K562 (cell line): ENCODE data around the gene MRPL19.

ENCODE experiments used
- ATF1 ChIP-seq, 2 experiments: fragments of 450-650 bp in 1 of 2; IDR thresholded peaks; 2 replicates each; pipeline ENCODE4 v1.6.1; 2016; ENCODE audit warnings: missing compliant biosample characterization in 1 of 2, missing genetic modification characterization in 1 of 2
- BCL6 ChIP-seq: fragments of 250-450 bp; sonication (Bioruptor Pico); IDR thresholded peaks from 2 replicates; pipeline ENCODE4 v1.4.0; 2020
- FOXA3 ChIP-seq, 2 experiments: fragments of 450-650 bp in 1 of 2; sonication (generic) in 1 of 2; formaldehyde crosslinking; IDR thresholded peaks in 1 of 2; conservative IDR thresholded peaks in 1 of 2; 2 replicates each; pipeline versions ENCODE4 v1.4.0 to v1.8.0; 2020 to 2022; ENCODE audit warnings: mild to moderate bottlenecking in 2 of 2, missing genetic modification reagents in 1 of 2
- FOXK1 ChIP-seq: sonication (generic); formaldehyde crosslinking; IDR thresholded peaks from 2 replicates; pipeline ENCODE4 v1.8.0; 2022; ENCODE audit warnings: missing genetic modification reagents, mild to moderate bottlenecking, borderline replicate concordance
- FUS ChIP-seq: fragments of 200-400 bp; formaldehyde crosslinking; optimal IDR thresholded peaks from 2 replicates; pipeline ENCODE3; 2017; ENCODE audit warnings: low read depth, low read length
- MAZ ChIP-seq, 2 experiments: fragments of 450-650 bp in 1 of 2; sonication (generic) in 1 of 2; formaldehyde crosslinking; IDR thresholded peaks in 1 of 2; conservative IDR thresholded peaks in 1 of 2; 2 replicates each; pipeline versions ENCODE4 v1.4.0 to v1.5.0; 2020; ENCODE audit warnings: mild to moderate bottlenecking in 1 of 2, missing genetic modification reagents in 1 of 2
- SMARCA5 ChIP-seq: fragments of 450-650 bp; IDR thresholded peaks from 2 replicates; pipeline ENCODE4 v1.6.1; 2016
- SNIP1 ChIP-seq: fragments of 450-650 bp; IDR thresholded peaks from 2 replicates; pipeline ENCODE4 v1.7.1; 2017; ENCODE audit warnings: low read depth, mild to moderate bottlenecking
- TFAP4 ChIP-seq: sonication (generic); formaldehyde crosslinking; IDR thresholded peaks from 2 replicates; pipeline ENCODE4 v1.8.0; 2022; ENCODE audit warnings: missing genetic modification reagents, mild to moderate bottlenecking, moderate library complexity, borderline replicate concordance
- TF ChIP-seq, protein P1 (sequence below), 2 experiments: fragments of 450-650 bp; formaldehyde crosslinking in 1 of 2; IDR thresholded peaks; 2 replicates each; pipeline versions ENCODE4 v1.4.0 to v1.6.1; 2014 to 2020; ENCODE audit warnings: mild to moderate bottlenecking in 2 of 2, borderline replicate concordance in 1 of 2, low read depth in 1 of 2

- TF ChIP-seq MAZ (CRISPR knock-in tag; conservative IDR thresholded peaks at IDR 0.05 in 1 of 2, IDR thresholded peaks at IDR 0.05 in 1 of 2) (no peak), TFAP4 (CRISPR knock-in tag) (no peak), SNIP1 (no peak), FOXK1 (no peak), BCL6 (CRISPR knock-in tag) (no peak), SMARCA5 (no peak), FOXA3 (CRISPR knock-in tag; conservative IDR thresholded peaks at IDR 0.05 in 1 of 2, IDR thresholded peaks at IDR 0.05 in 1 of 2) (no peak), FUS (no peak), ATF1 (CRISPR knock-in tag; IDR thresholded peaks at IDR 0.05) (no peak), ATF1 (tag; IDR thresholded peaks at IDR 0.05) (no peak)
- TF ChIP-seq, protein P1, sequence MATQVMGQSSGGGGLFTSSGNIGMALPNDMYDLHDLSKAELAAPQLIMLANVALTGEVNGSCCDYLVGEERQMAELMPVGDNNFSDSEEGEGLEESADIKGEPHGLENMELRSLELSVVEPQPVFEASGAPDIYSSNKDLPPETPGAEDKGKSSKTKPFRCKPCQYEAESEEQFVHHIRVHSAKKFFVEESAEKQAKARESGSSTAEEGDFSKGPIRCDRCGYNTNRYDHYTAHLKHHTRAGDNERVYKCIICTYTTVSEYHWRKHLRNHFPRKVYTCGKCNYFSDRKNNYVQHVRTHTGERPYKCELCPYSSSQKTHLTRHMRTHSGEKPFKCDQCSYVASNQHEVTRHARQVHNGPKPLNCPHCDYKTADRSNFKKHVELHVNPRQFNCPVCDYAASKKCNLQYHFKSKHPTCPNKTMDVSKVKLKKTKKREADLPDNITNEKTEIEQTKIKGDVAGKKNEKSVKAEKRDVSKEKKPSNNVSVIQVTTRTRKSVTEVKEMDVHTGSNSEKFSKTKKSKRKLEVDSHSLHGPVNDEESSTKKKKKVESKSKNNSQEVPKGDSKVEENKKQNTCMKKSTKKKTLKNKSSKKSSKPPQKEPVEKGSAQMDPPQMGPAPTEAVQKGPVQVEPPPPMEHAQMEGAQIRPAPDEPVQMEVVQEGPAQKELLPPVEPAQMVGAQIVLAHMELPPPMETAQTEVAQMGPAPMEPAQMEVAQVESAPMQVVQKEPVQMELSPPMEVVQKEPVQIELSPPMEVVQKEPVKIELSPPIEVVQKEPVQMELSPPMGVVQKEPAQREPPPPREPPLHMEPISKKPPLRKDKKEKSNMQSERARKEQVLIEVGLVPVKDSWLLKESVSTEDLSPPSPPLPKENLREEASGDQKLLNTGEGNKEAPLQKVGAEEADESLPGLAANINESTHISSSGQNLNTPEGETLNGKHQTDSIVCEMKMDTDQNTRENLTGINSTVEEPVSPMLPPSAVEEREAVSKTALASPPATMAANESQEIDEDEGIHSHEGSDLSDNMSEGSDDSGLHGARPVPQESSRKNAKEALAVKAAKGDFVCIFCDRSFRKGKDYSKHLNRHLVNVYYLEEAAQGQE (IDR thresholded peaks at IDR 0.05; ENCODE audit: borderline replicate concordance), result no peak
- TF ChIP-seq, protein P1 (CRISPR knock-in tag; IDR thresholded peaks at IDR 0.05; ENCODE audit: low read depth), result no peak
These were observed 40.6 kb upstream of the MRPL19 start for GRCh38 chr2:75605770-75606529.
